Measurements from ENCODE around the gene QSOX2.
A peak's percentile ranks its signal among the peaks of the same experiment; 100 is the strongest.

QSOX2 gene

GRCh38 chr9:136239135-136239982, 6.3 kb downstream of the QSOX2 start:
- TF ChIP-seq ZXDB (tag by site-specific recombination; IDR thresholded peaks at IDR 0.05) (no peak), ZNF121 (tag by site-specific recombination; IDR thresholded peaks at IDR 0.05) (peak; percentile 92)
- Histone ChIP-seq H3K36me3 (ENCODE audit: control insufficient read depth in 2 of 2, insufficient read depth in 1 of 2, low read length in 2 of 2) (peaks cover 0 to 42% of the 10 kb centered on the region in 2 experiments; a peak in 1 of 3 replicates), H3K4me3 (ENCODE audit: low read depth, low read length) (no peak overlapping the region), H3K27ac (ENCODE audit: extremely low read depth, low read depth, low read length) (no peak overlapping the region), H3K4me1 (ENCODE audit: control insufficient read depth, insufficient read depth, low read length) (no peaks in the 10 kb centered on the region), H3K9me3 (ENCODE audit: control insufficient read depth, insufficient read depth, low read depth, low read length) (no peaks in the 10 kb centered on the region)
- ChIA-PET POLR2A (interaction anchor here (1.0 kb wide), 1 partner anchor 28 kb away, joined by 3 read pairs; no protein-coding TSS in a partner anchor), CTCF (interaction anchor here (0.9 to 1.3 kb wide), 3 partner anchors 10 to 13 kb away, joined by 3 to 5 read pairs (median 5); no protein-coding TSS in a partner anchor)

- Histone ChIP-seq H3K9me3 (ENCODE audit: control insufficient read depth, insufficient read depth, low read depth, low read length) (no peaks in the 10 kb centered on the region), H3K36me3 (ENCODE audit: control insufficient read depth in 2 of 2, insufficient read depth in 1 of 2, low read length in 2 of 2) (peaks cover 0 to 52% of the 10 kb centered on the region in 2 experiments; a peak in 1 of 3 replicates), H3K4me3 (ENCODE audit: low read depth, low read length) (no peak overlapping the region), H3K4me1 (ENCODE audit: control insufficient read depth, insufficient read depth, low read length) (no peaks in the 10 kb centered on the region), H3K27ac (ENCODE audit: extremely low read depth, low read depth, low read length) (no peak overlapping the region)
- ChIA-PET CTCF (interaction anchor here (1.3 kb wide), 1 partner anchor 12 kb away, joined by 4 read pairs; no protein-coding TSS in a partner anchor), POLR2A (interaction anchor here (0.6 kb wide), 1 partner anchor 179 kb away, joined by 3 read pairs; no protein-coding TSS in a partner anchor)
- TF ChIP-seq ZBTB48 (tag by site-specific recombination; IDR thresholded peaks at IDR 0.05) (0 out of 2 replicates have a peak, but pooled peaks have one; percentile 30), ZNF133 (tag by site-specific recombination; IDR thresholded peaks at IDR 0.05) (no peak)
Measured at GRCh38 chr9:136238342-136238732, 7.3 kb downstream of the QSOX2 start.

GRCh38 chr9:136237486-136238341, 7.9 kb downstream of the QSOX2 start:
- Histone ChIP-seq H3K4me3 (ENCODE audit: low read depth, low read length) (no peak overlapping the region), H3K4me1 (ENCODE audit: control insufficient read depth, insufficient read depth, low read length) (no peaks in the 10 kb centered on the region), H3K9me3 (ENCODE audit: control insufficient read depth, insufficient read depth, low read depth, low read length) (no peaks in the 10 kb centered on the region), H3K27ac (ENCODE audit: extremely low read depth, low read depth, low read length) (no peak overlapping the region), H3K36me3 (ENCODE audit: control insufficient read depth in 2 of 2, insufficient read depth in 1 of 2, low read length in 2 of 2) (peaks cover 0 to 53% of the 10 kb centered on the region in 2 experiments; a peak in 1 of 3 replicates)
- POLR2A ChIA-PET: interaction anchor here (0.6 kb wide), 1 partner anchor 180 kb away, joined by 3 read pairs; no protein-coding TSS in a partner anchor
- CTCF ChIA-PET: interaction anchor here (1.3 kb wide), 1 partner anchor 12 kb away, joined by 4 read pairs; no protein-coding TSS in a partner anchor
- TF ChIP-seq HIC1 (tag by site-specific recombination; IDR thresholded peaks at IDR 0.05) (no peak), ZFP3 (tag by site-specific recombination; IDR thresholded peaks at IDR 0.05; ENCODE audit: low read depth) (no peak), ZNF391 (tag by site-specific recombination; IDR thresholded peaks at IDR 0.05; ENCODE audit: borderline replicate concordance, low read depth) (no peak), ZNF16 (tag by site-specific recombination; IDR thresholded peaks at IDR 0.05; ENCODE audit: low read depth) (no peak), ZNF654 (tag by site-specific recombination; IDR thresholded peaks at IDR 0.05; ENCODE audit: low read depth) (no peak), MYNN (tag by site-specific recombination; IDR thresholded peaks at IDR 0.05; ENCODE audit: borderline replicate concordance) (no peak), ZSCAN30 (tag by site-specific recombination; IDR thresholded peaks at IDR 0.05) (no peak), ZNF76 (tag by site-specific recombination; IDR thresholded peaks at IDR 0.05; ENCODE audit: borderline replicate concordance, low read depth) (no peak), MZF1 (tag by site-specific recombination; IDR thresholded peaks at IDR 0.05; ENCODE audit: borderline replicate concordance) (no peak), ZBTB21 (tag by site-specific recombination; IDR thresholded peaks at IDR 0.05) (no peak), ZNF837 (tag by site-specific recombination; IDR thresholded peaks at IDR 0.05) (no peak)

Data from HEK293 (cell line).